ENCODE data around the gene ST6GALNAC6. TPM values are rescaled to one million over a fixed set of nuclear protein-coding genes. Genes with fewer than 3 reads are reported as not detected.

Gene ST6GALNAC6
- total and polyA plus RNA-seq, 2 of the 4 experiments (the other 2 are of a cell fraction) = 35.7 to 48.6 TPM

GRCh38 chr9:127886401-127886972, 12.9 kb downstream of the ST6GALNAC6 start:
- Histone ChIP-seq H3K27ac (ENCODE audit: insufficient read depth, low read length) (no peak overlapping the region), H2AK5ac (ENCODE audit: low read depth, low read length) (no peak overlapping the region), H3K79me1 (ENCODE audit: low read depth in 1 of 2, low read length in 2 of 2) (peaks cover 0 to 30% of the 10 kb centered on the region in 2 experiments; a peak in 3 of 4 replicates), H2BK15ac (ENCODE audit: low read depth, low read length) (no peak overlapping the region), H2BK5ac (ENCODE audit: low read depth, low read length, poor library complexity, severe bottlenecking) (no peak overlapping the region), H2AFZ (replicated peaks; ENCODE audit: low read length, poor library complexity) (peak overlapping the region; percentile 41), H4K8ac (ENCODE audit: low read depth in 2 of 2, low read length in 2 of 2) (no peak overlapping the region), H3K4ac (ENCODE audit: low read depth, low read length) (no peak overlapping the region), H2BK20ac (ENCODE audit: low read depth, low read length) (no peak overlapping the region), H4K20me1 (ENCODE audit: insufficient read depth, low read length) (peaks cover 16% of the 10 kb centered on the region; the same call in 1 of the 2 replicates), H3K23ac (ENCODE audit: low read depth, low read length) (no peak overlapping the region), H3K36me3 (ENCODE audit: control insufficient read depth, insufficient read depth, low read length) (peaks cover 56% of the 10 kb centered on the region), H3K14ac (replicated peaks; ENCODE audit: low read depth, low read length) (no peak overlapping the region), H4K91ac (ENCODE audit: insufficient read depth, low read depth, low read length) (no peak overlapping the region), H4K5ac (ENCODE audit: low read depth, low read length) (no peak overlapping the region), H3K4me1 (ENCODE audit: control insufficient read depth, insufficient read depth, low read length) (peaks cover 4% of the 10 kb centered on the region), H2BK120ac (ENCODE audit: low read depth, low read length) (no peak overlapping the region), H3K18ac (ENCODE audit: low read depth, low read length) (no peak overlapping the region), H2AK9ac (replicated peaks; ENCODE audit: low read depth, low read length, poor library complexity) (peak overlapping the region; percentile 87), H3K9me3 (ENCODE audit: control insufficient read depth, insufficient read depth, low read length) (no peaks in the 10 kb centered on the region), H3K56ac (ENCODE audit: extremely low read depth, insufficient read depth, low read length) (no peak overlapping the region), H3K4me2 (ENCODE audit: low read depth, low read length) (no peak overlapping the region), H3K9ac (ENCODE audit: low read depth, low read length) (no peak overlapping the region), H3K4me3 (ENCODE audit: insufficient read depth, low read depth, low read length) (no peak overlapping the region), H3K27me3 (ENCODE audit: control insufficient read depth, insufficient read depth, low read length) (no peaks in the 10 kb centered on the region), H3K9me1 (ENCODE audit: insufficient read depth, low read length) (peaks cover 11% of the 10 kb centered on the region)
- TF ChIP-seq CHD1 (IDR thresholded peaks at IDR 0.05; ENCODE audit: low read depth, low read length) (no peak), FOS (IDR thresholded peaks at IDR 0.05; ENCODE audit: low read depth, low read length) (0 out of 2 replicates have a peak, but pooled peaks have one; percentile 5)
- BruUV-seq (replicated peaks) = no TSS peak
- POLR2A ChIA-PET (ENCODE audit: unreplicated experiment) = no interaction called here
- CTCF ChIA-PET = no interaction called here
- intact Hi-C loops (cut with micrococcal nuclease) = no loop called here
- dilution Hi-C loops (cut with HindIII; ENCODE audit: low sequenced_read_pairs, unreplicated experiment) = no loop called here
- 91% methylated on average over 6 of the region's 18 CpGs; no CpG with 5 or more reads in 1 of the 2 experiments for WGBS, 2 experiments (ENCODE audit: extremely low coverage in 2 of 2, insufficient read length in 1 of 2)
- ATAC-seq (ENCODE audit: low read depth) (no peak), DNase-seq (no peak)
- in situ Hi-C loops (cut with MboI; ENCODE audit: low sequenced_read_pairs) = no loop called here

All from IMR-90 (cell line).